GM18907 (cell line): ENCODE results near the gene OTOGL.
"Not testable (repeated sequence)": the region's sequence is repeated elsewhere in the genome, so short reads cannot be mapped to it uniquely, and the experiment has no call there.

Source experiments
- ATAC-seq: cut with Tn5 transposase; IDR thresholded peaks from one replicate; pipeline ENCODE4 v1.9.1; 2021; ENCODE audit warnings: mild to moderate bottlenecking, moderate library complexity; ENCODE audit not compliant: unreplicated experiment

OTOGL gene

DNA sequence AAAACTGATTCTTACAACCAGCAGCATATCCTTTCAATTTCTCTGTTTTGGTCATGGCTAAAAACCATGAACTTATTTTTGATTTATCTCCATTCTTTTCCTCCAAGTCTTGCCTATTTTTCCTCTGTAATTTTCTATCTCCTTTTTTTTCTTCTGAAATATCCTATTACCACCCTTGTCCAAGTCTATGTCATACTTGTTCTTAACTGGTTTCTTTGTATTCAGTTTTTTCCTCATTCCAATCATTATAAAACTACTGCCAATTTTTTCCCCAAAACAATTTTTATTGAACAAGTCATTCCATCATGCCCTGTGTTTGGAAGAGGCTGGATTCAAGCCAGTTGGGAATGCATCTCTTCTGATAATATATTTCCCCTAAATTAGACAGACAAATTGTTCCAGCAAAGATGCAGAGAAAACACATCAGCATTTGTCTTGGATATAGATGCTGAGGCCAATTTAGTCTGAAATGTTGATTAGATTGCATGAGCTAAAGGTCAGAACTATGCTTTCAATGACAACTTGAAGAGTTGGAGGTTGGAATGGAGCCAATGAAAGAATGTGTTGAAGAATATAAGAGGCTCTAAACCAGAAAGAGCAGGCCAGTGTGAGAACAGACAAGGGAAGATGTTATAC is 30.7 kb downstream of the OTOGL start:
- no peak for ATAC-seq

DNA sequence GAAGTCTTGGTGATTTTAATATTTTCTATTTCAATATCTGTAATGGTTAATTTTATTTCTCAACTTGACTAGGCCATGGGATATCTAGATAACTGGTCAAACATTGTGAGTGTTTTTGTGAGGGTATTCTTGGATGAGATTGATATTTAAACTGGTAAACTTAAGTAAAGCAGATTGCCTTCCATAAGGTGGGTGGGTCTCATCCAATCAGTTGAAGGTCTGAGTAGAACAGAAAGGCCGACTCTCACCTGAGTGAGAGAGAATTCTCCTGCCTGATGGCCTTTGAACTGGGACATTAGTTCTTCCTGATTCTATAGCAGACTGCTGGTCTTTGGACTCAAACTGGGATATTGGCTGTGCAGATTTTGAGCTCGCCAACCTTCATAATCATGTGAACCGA is 36.3 kb downstream of the OTOGL start:
- ATAC-seq = no peak

DNA sequence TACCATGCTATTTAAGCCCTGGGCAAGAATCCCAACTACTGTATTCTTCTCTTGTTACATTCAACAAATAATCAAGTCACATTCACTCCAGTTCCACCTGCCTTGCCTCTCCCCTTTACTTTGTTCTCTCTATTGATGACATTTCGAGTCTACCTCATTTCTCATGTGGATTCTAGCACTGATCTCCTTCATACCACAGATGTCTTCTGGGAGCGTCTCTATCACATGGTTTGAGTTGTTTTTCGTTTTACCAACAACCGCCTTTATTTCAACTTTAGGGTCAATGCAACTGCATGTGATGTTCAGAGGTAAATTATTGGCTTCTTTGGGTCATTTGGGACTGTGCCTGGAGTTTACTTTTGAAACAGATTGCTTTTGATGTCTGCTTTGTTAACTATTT is 40.7 kb downstream of the OTOGL start:
- ATAC-seq = no peak

GRCh38 chr12:80142640-80143039 is 43.3 kb downstream of the OTOGL start:
- ATAC-seq = no peak

- no peak for ATAC-seq
Measured at GRCh38 chr12:80143537-80143936, 44.2 kb downstream of the OTOGL start.

DNA sequence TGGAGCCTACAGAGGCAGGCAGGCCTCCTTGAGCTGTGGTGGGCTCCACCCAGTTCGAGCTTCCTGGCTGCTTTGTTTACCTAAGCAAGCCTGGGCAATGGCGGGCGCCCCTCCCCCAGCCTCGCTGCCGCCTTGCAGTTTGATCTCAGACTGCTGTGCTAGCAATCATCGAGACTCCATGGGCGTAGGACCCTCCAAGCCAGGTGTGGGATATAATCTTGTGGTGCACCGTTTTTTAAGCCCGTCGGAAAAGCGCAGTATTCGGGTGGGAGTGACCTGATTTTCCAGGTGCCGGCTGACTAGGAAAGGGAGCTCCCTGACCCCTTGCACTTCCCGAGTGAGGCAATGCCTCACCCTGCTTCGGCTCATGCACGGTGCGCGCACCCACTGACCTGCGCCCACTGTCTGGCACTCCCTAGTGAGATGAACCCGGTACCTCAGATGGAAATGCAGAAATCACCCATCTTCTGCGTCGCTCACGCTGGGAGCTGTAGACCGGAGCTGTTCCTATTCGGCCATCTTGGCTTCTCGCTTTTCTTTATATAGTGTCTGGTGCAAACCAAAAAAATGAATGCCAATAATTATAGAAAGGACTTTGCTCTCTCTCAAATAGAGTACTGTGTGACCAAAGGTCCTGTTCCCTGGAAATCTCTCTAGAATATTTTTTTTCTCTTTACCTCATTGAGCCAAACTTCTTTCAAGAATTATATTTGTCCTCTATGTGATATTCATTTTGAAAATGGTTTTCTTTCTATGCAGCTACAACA is 50.4 kb downstream of the OTOGL start:
- ATAC-seq = not testable (repeated sequence)

- no peak for ATAC-seq
Measured at GRCh38 chr12:80151131-80151530, 51.8 kb downstream of the OTOGL start.

DNA sequence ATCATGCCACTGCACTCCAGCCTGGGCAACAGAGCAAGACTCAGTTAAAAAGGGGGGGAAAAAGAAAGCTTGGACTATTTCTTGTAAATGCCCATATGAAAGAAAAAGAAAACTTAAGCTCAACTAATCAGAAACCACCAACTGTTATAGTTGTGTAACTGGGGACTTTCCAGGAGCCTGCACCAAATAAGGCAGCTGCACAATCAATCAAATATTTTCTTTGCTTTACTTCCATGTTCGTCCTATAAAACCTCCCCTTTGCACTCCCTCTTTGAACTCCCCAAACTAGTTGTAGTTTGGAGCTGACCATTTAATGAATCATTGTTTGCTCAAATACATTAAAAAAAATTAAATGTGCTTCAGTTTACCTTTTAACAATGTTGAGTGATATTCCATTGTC is 54.9 kb downstream of the OTOGL start:
- ATAC-seq = peak; percentile 64

DNA sequence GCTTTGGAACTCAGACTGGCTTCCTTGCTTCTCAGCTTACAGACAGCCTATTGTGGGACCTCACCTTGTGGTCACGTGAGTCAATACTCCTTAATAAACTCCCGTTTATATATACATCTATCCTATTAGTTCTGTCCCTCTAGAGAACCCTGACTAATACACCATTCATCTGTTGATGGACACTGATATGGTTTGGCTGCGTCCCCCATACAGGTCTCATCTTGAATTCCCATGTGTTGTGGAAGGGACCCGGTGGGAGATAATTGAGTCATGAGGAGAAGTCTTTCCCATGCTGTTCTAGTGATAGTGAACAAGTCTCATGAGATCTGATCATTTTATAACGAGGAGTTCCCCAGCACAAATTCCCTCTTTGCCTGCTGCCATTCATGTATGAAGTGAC is 57.0 kb downstream of the OTOGL start:
- ATAC-seq = no peak

- no peak for ATAC-seq
Measured at GRCh38 chr12:80157645-80158044, 58.3 kb downstream of the OTOGL start.

GRCh38 chr12:80161612-80162011 is 62.3 kb downstream of the OTOGL start:
- ATAC-seq = no peak

- no peak for ATAC-seq
Measured at GRCh38 chr12:80162177-80162576, 62.8 kb downstream of the OTOGL start.

- ATAC-seq = no peak
Measured at GRCh38 chr12:80165746-80166145, 66.4 kb downstream of the OTOGL start.

GRCh38 chr12:80166751-80167150 is 67.4 kb downstream of the OTOGL start:
- ATAC-seq = no peak

- ATAC-seq = no peak
Measured at GRCh38 chr12:80168936-80169335, 69.6 kb downstream of the OTOGL start.

DNA sequence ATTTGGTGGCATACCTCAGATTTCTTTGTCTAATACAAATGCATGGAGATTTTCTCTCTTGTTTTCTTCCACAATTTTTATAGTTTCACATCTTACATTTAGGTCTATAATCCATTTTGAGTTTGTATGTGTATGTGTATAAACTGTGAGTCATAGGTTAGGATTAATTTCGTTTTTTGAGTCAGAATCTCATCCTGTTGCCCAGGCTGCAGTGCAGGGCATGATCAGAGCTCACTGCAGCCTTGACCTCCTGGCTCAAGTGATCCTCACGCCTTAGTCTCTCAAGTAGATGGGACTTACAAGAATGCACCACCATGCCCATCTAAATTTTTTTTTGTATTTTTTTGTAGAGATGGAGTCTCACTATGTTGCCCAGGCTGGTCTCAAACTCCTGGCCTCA is 71.6 kb downstream of the OTOGL start:
- ATAC-seq = no peak

DNA sequence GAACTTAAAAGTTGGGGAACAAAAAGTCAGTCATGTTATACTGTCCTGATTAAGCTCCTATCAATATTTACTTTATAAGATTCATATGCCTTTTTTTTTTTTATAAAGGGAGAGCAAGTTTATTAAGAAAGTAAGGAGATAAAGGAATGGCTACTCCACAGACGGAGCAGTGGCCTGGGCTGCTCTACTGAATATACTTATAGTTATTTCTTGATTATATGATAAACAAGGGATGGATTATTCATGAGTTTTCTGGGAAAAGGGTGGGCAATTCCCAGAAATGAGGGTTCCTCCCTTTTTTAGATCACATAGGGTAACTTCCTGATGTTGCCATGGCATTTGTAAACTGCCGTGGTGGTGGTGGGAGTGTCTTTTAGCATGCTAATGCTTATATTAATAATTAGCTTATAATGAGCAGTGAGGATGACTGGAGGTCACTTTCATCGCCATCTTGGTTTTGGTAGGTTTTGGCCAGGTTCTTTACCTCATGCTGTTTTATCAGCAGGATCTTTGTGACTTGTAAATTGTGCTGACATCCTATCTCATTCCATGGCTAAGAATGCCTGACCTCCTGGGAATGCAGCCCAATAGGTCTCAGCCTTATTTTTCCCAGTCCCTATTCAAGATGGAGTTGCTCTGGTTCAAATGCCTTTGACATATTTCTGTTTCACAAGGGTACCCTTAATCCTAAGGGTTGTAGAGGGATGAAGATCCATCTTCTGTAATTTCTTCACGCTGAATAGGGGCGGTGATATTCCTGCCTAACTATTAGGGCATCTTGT is 73.9 kb downstream of the OTOGL start:
- ATAC-seq = no peak

DNA sequence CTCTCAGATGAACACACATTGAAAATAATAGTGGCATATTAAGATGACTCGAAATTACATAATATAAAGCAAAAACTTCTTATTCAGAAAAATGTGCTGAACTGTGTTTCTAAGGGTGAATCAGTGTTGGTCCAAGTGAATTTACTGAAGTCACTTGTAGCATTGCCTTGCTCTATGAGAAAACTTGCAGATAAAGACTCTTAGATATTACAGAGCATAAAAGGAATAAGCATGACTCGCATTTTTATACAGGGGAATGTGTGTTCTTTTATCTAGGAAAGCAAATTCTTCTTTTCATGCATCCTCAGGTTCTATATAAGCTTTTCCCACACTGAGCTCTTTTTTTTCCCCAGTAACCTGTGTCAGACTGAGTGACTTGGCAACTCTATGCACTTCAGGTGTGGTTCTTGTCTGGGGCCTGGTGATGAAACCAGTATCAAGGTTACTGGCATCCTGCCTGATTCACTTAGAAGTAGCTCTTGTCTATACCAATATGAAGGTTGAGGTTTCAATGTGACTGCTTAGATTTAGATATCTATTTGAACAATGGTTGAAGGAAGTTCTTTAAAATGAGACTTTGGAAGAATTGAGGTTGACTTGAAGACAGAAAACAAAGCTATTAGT is 76.1 kb downstream of the OTOGL start:
- ATAC-seq = no peak

DNA sequence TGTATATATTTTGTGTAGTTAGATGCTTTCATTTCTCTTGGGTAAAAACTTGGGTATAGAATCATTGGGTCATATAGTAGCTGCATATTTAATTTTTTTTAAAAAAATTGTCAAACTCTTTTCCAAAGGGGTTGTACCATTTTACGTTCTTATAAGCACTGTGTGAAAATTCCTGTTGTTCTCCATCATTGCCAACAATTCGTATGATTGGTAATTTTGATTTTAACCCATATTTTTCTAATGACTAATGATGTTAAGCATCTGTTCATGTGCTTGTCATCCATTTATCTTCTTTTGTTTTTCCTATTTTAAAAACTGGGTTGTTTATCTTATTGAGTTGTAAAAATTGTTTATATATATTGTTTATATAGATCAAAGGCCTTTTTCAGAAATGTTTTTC is 77.4 kb downstream of the OTOGL start:
- no peak for ATAC-seq

- ATAC-seq = peak; percentile 81
Measured at GRCh38 chr12:80178846-80179245, 79.5 kb downstream of the OTOGL start.

- no peak for ATAC-seq
Measured at GRCh38 chr12:80183939-80184338, 84.6 kb downstream of the OTOGL start.
